GM10266 (cell line): ENCODE data around the gene TNFSF12.

Source experiments
- DNase-seq: peaks from one replicate; pipeline ENCODE4 v3.0.0; 2012; ENCODE audit errors: extremely low spot score
- TF ChIP-seq, protein P1 (sequence below): IDR thresholded peaks from 2 replicates; pipeline ENCODE4 v1.5.1; 2012; ENCODE audit warnings: mild to moderate bottlenecking, low read depth; ENCODE audit not compliant: control insufficient read depth, insufficient read depth; ENCODE audit errors: missing control alignments

The TNFSF12 gene

DNA sequence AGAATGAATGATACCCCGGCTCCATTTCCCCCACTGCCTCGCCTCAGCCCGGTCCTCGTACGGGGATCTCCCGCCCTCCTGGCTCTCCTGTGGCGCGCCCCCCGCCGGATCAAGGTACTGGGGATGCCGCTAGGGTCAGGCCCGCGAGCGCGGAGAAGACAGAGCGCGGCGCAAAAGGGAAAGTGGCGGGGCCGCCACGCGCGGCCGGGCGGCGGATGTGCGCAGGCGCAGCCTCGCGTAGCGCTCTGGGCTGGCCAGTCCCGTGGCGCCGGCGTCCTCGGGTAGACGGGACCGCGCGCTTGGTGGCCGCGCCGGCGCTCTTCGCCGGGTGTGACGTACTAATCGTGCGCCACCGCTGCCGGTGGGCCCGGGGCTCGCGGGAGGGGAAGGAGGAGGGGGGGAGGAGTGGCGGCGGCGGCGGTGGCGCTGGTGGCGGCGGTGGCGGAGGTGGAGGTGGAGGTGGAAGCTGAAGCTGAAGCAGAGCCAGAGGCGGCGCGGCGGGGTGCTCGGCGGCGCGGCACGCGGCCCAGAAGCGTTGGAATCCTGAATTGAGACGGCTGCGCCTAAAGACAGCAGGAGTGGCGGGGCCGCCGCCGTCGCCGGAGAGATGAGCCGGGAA lies 12.8 kb downstream of the TNFSF12 start, which contains the start of gene SENP3:
Gene SENP3 (plus strand): TSS at position 331 of the 619 bp plus-strand sequence. CDS start 1,158 bp downstream, outside the sequence.
- peak; percentile 99 for DNase-seq
- TF ChIP-seq, protein P1, sequence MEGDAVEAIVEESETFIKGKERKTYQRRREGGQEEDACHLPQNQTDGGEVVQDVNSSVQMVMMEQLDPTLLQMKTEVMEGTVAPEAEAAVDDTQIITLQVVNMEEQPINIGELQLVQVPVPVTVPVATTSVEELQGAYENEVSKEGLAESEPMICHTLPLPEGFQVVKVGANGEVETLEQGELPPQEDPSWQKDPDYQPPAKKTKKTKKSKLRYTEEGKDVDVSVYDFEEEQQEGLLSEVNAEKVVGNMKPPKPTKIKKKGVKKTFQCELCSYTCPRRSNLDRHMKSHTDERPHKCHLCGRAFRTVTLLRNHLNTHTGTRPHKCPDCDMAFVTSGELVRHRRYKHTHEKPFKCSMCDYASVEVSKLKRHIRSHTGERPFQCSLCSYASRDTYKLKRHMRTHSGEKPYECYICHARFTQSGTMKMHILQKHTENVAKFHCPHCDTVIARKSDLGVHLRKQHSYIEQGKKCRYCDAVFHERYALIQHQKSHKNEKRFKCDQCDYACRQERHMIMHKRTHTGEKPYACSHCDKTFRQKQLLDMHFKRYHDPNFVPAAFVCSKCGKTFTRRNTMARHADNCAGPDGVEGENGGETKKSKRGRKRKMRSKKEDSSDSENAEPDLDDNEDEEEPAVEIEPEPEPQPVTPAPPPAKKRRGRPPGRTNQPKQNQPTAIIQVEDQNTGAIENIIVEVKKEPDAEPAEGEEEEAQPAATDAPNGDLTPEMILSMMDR = no peak

DNA sequence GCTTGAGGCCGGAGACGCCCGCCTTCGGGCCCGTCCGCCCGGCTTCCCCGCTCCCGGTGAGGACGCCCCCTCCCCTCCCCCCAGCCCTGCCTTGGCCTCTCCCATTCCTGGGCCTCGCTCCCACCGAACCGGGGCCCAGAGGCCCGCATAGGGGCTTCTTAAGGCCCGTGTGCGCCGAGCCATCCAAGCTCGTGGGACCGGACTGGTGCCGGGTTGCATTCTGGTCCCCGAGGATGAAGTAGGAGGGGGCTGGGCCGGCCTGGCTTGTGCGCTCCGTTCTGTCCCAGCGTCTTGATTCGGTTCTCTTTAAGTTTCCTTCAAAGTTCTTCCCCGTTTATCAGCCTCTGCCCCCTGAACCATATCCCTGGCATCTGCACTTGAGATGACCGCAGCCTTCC lies 13.3 kb downstream of the TNFSF12 start:
- TF ChIP-seq, protein P1 = no peak
- DNase-seq = no peak

DNA sequence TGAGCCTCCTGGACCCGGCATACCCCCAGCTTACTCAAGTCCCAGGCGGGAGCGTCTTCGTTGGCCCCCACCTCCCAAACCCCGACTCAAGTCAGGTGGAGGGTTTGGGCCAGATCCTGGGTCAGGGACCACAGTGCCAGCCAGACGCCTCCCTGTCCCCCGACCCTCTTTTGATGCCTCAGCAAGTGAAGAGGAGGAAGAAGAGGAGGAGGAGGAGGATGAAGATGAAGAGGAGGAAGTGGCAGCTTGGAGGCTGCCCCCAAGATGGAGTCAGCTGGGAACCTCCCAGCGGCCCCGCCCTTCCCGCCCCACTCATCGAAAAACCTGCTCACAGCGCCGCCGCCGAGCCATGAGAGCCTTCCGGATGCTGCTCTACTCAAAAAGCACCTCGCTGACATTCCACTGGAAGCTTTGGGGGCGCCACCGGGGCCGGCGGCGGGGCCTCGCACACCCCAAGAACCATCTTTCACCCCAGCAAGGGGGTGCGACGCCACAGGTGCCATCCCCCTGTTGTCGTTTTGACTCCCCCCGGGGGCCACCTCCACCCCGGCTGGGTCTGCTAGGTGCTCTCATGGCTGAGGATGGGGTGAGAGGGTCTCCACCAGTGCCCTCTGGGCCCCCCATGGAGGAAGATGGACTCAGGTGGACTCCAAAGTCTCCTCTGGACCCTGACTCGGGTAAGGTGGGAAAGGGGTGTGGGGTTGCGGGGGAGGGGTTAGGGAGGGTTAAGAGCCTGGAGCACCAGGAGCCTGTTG lies 14.4 kb downstream of the TNFSF12 start:
- no peak for DNase-seq
- TF ChIP-seq, protein P1 = no peak

DNA sequence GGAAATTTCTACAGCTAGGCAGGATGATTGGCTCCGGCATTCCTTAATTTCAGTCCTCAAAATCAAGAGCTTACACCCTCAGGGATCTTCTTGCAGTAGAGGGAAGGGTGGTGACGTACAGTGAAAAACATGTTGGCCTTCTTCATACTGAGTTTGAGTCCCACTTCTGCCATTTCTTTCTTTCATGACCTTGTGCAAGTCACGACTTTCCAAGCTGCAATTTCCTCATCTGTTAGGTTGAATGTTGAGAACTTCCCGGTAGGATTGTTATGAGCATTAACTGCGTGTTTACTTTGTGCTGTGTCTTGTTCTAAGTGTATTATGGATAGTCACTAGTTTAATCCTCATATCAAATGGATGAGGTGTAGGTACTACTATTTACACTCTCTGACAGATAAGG lies 20.7 kb downstream of the TNFSF12 start:
- TF ChIP-seq, protein P1 = no peak
- no peak for DNase-seq

DNA sequence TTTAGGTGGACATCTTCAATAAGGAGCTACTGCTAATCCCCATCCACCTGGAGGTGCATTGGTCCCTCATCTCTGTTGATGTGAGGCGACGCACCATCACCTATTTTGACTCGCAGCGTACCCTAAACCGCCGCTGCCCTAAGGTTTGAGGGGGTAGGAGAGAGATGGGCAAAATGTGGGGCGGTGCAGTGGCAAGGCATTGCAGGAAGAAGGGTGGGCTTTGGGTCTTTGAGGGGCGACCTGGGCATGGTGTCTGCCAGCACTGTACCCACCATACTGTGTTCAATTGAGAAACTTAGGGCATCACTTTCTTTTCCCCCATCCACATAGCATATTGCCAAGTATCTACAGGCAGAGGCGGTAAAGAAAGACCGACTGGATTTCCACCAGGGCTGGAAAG lies 21.5 kb downstream of the TNFSF12 start:
- TF ChIP-seq, protein P1 = no peak
- DNase-seq = no peak

DNA sequence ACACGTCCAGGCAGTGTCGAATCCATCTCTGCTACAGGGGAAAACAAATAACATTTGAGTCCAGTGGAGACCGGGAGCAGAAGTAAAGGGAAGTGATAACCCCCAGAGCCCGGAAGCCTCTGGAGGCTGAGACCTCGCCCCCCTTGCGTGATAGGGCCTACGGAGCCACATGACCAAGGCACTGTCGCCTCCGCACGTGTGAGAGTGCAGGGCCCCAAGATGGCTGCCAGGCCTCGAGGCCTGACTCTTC lies 23.4 kb downstream of the TNFSF12 start:
- no peak for DNase-seq

More for the DNA sequence above, 23.4 kb downstream of the TNFSF12 start:
- TF ChIP-seq, protein P1 = no peak
